Mammary epithelial cell (primary cell): ENCODE data around the gene OGDH.

ENCODE experiments used
- CTCF ChIP-seq, 2 donors: IDR thresholded peaks in 1 of 2; conservative IDR thresholded peaks in 1 of 2; 2 replicates each; pipeline ENCODE4 v1.5.1; 2011 to 2012; ENCODE audit warnings: inconsistent platforms in 2 of 2, low read length in 2 of 2, mild to moderate bottlenecking in 2 of 2, control low read depth in 1 of 2, low read depth in 1 of 2; ENCODE audit not compliant: insufficient read depth in 1 of 2; ENCODE audit errors: extremely low read depth in 1 of 2
- EZH2 ChIP-seq: IDR thresholded peaks from 2 replicates; pipeline ENCODE4 v1.6.1; 2012; ENCODE audit warnings: low read length, inconsistent platforms, borderline replicate concordance

- TF ChIP-seq CTCF (conservative IDR thresholded peaks at IDR 0.05 in 1 of 2, IDR thresholded peaks at IDR 0.05 in 1 of 2; ENCODE audit: extremely low read depth in 1 of 2, insufficient read depth in 1 of 2, low read depth in 1 of 2, low read length in 2 of 2): no peak
- no peak for TF ChIP-seq EZH2
Measured at GRCh38 chr7:44624318-44624717, 17.9 kb downstream of the OGDH start.
